Endothelial cell of umbilical vein (primary cell): ENCODE results near the gene C10orf71. TPM values are rescaled to one million over a fixed set of nuclear protein-coding genes. Genes with fewer than 3 reads are reported as not detected.

Source experiments
- BruUV-seq: library from RNA; stranded (reverse); fragments of 400-500 nt; replicated peaks from 2 replicates; lab custom pipeline; 2021; lab: Mats Ljungman, UMichigan
- CTCF ChIA-PET: fragments of 300-600, 350-600 bp; sonication (Branson Sonifier 250); formaldehyde crosslinking; loops from one replicate; lab custom pipeline; 2021; ENCODE audit warnings: antibody characterized with exemption, inconsistent platforms; lab: Charles Lee
- POLR2A ChIA-PET: fragments of 300-600, 350-600 bp; sonication (Branson Sonifier 250); formaldehyde crosslinking; loops from one replicate; lab custom pipeline; 2021; ENCODE audit warnings: antibody characterized with exemption, inconsistent platforms; lab: Charles Lee
- DNase-seq: peaks from one replicate; pipeline ENCODE4 v3.0.0-alpha.2; 2011; ENCODE audit warnings: low read depth, low spot score
- FAIRE-seq: peaks from 2 replicates; lab custom pipeline; 2011; peaks lifted over from hg19 to GRCh38; lab: Jason Lieb, UNC
- H2AFZ ChIP-seq: 2 replicates; pipeline ENCODE4 v1.6.0; 2012; ENCODE audit warnings: low read depth, low read length, control low read depth, inconsistent platforms
- H3K27ac ChIP-seq: 2 replicates; pipeline ENCODE4 v1.5.1; 2011; ENCODE audit warnings: low read depth, mild to moderate bottlenecking, control low read depth, low read length, moderate library complexity; ENCODE audit not compliant: insufficient read depth
- H3K27me3 ChIP-seq, 2 experiments: 2 replicates each; pipeline versions ENCODE4 v1.6.0 to v1.6.1; 2011; ENCODE audit warnings: low read length in 2 of 2, mixed read lengths in 1 of 2; ENCODE audit not compliant: control insufficient read depth in 2 of 2, insufficient read depth in 2 of 2
- H3K36me3 ChIP-seq, 2 experiments: 2 replicates in 1 of 2; 3 replicates in 1 of 2; pipeline ENCODE4 v1.5.1; 2011; ENCODE audit warnings: low read length in 2 of 2, mild to moderate bottlenecking in 1 of 2, moderate library complexity in 1 of 2; ENCODE audit not compliant: control insufficient read depth in 2 of 2, insufficient read depth in 2 of 2; ENCODE audit errors: extremely low read depth in 1 of 2
- H3K4me1 ChIP-seq: 3 replicates; pipeline ENCODE4 v1.5.1; 2011; ENCODE audit warnings: mild to moderate bottlenecking, low read length; ENCODE audit not compliant: control insufficient read depth, insufficient read depth; ENCODE audit errors: extremely low read depth
- H3K4me2 ChIP-seq: 2 replicates; pipeline ENCODE4 v1.6.1; 2011; ENCODE audit warnings: low read length, control low read depth, mixed read lengths; ENCODE audit not compliant: insufficient read depth
- H3K4me3 ChIP-seq, 3 experiments: fragments of 200-600 bp in 1 of 3; sonication (generic), shearing (Covaris generic) in 1 of 3; replicated peaks in 1 of 3; 2 replicates each; pipeline ENCODE4 v1.5.1; 2011 to 2016; ENCODE audit warnings: control low read depth in 3 of 3, low read length in 3 of 3, mild to moderate bottlenecking in 2 of 3, inconsistent platforms in 1 of 3, low read depth in 1 of 3, moderate library complexity in 1 of 3; ENCODE audit not compliant: insufficient read depth in 1 of 3
- H3K79me2 ChIP-seq: 2 replicates; pipeline ENCODE4 v1.6.0; 2012; ENCODE audit warnings: low read length, inconsistent platforms; ENCODE audit not compliant: control insufficient read depth, insufficient read depth
- H3K9ac ChIP-seq: replicated peaks from 2 replicates; pipeline ENCODE3; 2011; ENCODE audit warnings: low read length, control low read depth; ENCODE audit not compliant: insufficient read depth; ENCODE audit errors: extremely low read depth
- H3K9me1 ChIP-seq: replicated peaks from 3 replicates; pipeline ENCODE4 v1.6.0; 2011; ENCODE audit warnings: mild to moderate bottlenecking, low read length; ENCODE audit not compliant: control insufficient read depth, insufficient read depth; ENCODE audit errors: extremely low read depth
- H3K9me3 ChIP-seq: replicated peaks from 2 replicates; pipeline ENCODE4 v1.5.1; 2012; ENCODE audit warnings: low read length, inconsistent platforms; ENCODE audit not compliant: control insufficient read depth, insufficient read depth
- H4K20me1 ChIP-seq: replicated peaks from 2 replicates; pipeline ENCODE3; 2011; ENCODE audit warnings: mild to moderate bottlenecking, low read length; ENCODE audit not compliant: control insufficient read depth, insufficient read depth; ENCODE audit errors: extremely low read depth
- EZH2 ChIP-seq: IDR thresholded peaks from 2 replicates; pipeline ENCODE4 v1.6.1; 2012; ENCODE audit warnings: borderline replicate concordance, low read depth, mild to moderate bottlenecking, moderate library complexity, low read length, inconsistent platforms; ENCODE audit not compliant: severe bottlenecking
- FOS ChIP-seq: IDR thresholded peaks from 2 replicates; pipeline ENCODE4 v1.6.1; 2011; ENCODE audit warnings: mild to moderate bottlenecking, low read length, moderate library complexity, borderline replicate concordance; ENCODE audit not compliant: insufficient read depth
- GATA2 ChIP-seq: IDR thresholded peaks from 2 replicates; pipeline ENCODE4 v1.7.0; 2011; ENCODE audit warnings: low read depth, mild to moderate bottlenecking, moderate library complexity, mixed read lengths, low read length; ENCODE audit not compliant: insufficient read length, insufficient read depth
- POLR2AphosphoS5 ChIP-seq: IDR thresholded peaks from 2 replicates; pipeline ENCODE4 v1.6.1; 2012; ENCODE audit warnings: low read depth, mild to moderate bottlenecking, control low read depth, low read length, moderate library complexity; ENCODE audit not compliant: insufficient read depth
- dilution Hi-C: fragments of 300-500 bp; cut with MboI; formaldehyde crosslinking; loops from one replicate; pipeline ENCODE4 v1.15.0; 2019; ENCODE audit warnings: low sequenced_read_pairs; ENCODE audit not compliant: extremely low pct_ligation_motif_present
- intact Hi-C: fragments of 100-400 bp; cut with micrococcal nuclease; formaldehyde crosslinking; loops from one replicate; pipeline ENCODE4 v1.10.0; 2022
- polyA plus RNA-seq, 4 experiments: library from polyadenylated mRNA; depleted of rRNA in 3 of 4; stranded (reverse) in 3 of 4; unstranded in 1 of 4; fragments of >200 nt; gene quantifications; 2 replicates each; pipeline versions ENCODE4 v1.2.1 to v1.2.3, GENCODE V29; 2011 to 2012; ENCODE audit warnings: missing spikeins in 1 of 4
- total RNA-seq: library from RNA; stranded (reverse); gene quantifications from 2 replicates; pipeline ENCODE4 v1.2.3, GENCODE V29; 2021

The C10orf71 gene
- total and polyA plus RNA-seq, 2 donors (not counting 3 experiments of a cell fraction or from before 2014, with no cell fraction given) = not detected

- BruUV-seq = no TSS peak
- Histone ChIP-seq H3K9ac (no peak overlapping the region), H3K4me1 (no peaks in the 10 kb centered on the region), H3K27ac (no peak overlapping the region), H3K9me3 (no peaks in the 10 kb centered on the region), H4K20me1 (no peaks in the 10 kb centered on the region), H3K4me2 (no peak overlapping the region), H3K36me3 (no peaks in the 10 kb centered on the region), H3K27me3 (no peaks in the 10 kb centered on the region), H3K79me2 (no peaks in the 10 kb centered on the region), H3K9me1 (no peaks in the 10 kb centered on the region), H3K4me3 (no peak overlapping the region), H2AFZ (no peak overlapping the region)
- CTCF ChIA-PET = no interaction called here
- FAIRE-seq (no peak), DNase-seq (no peak)
- TF ChIP-seq EZH2 = no peak
- intact Hi-C loops = no loop called here
- POLR2A ChIA-PET = no interaction called here
- dilution Hi-C loops = no loop called here
Measured at GRCh38 chr10:49273626-49274025, 25.3 kb upstream of the C10orf71 start.

- no peaks in the 10 kb centered on the region for H3K79me2 ChIP-seq
- ChIA-PET POLR2A (no interaction called here), CTCF (no interaction called here)
- no peak overlapping the region for H3K9ac ChIP-seq
- no peaks in the 10 kb centered on the region for H4K20me1 ChIP-seq
- H3K4me3 ChIP-seq = no peak overlapping the region
- no peak overlapping the region for H3K27ac ChIP-seq
- no peak for DNase-seq
- no peaks in the 10 kb centered on the region for H3K9me3 ChIP-seq
- H3K9me1 ChIP-seq = no peaks in the 10 kb centered on the region
- H3K4me1 ChIP-seq = no peaks in the 10 kb centered on the region
- no peaks in the 10 kb centered on the region for H3K36me3 ChIP-seq
- no peaks in the 10 kb centered on the region for H3K27me3 ChIP-seq
- no peak overlapping the region for H3K4me2 ChIP-seq
- H2AFZ ChIP-seq = no peak overlapping the region
- no peak for FAIRE-seq
- dilution Hi-C loops = no loop called here
- intact Hi-C loops = no loop called here
- no peak for TF ChIP-seq FOS
- TF ChIP-seq POLR2AphosphoS5 = no peak
- no peak for TF ChIP-seq GATA2
- no TSS peak for BruUV-seq
Measured at GRCh38 chr10:49274886-49275285, 24.1 kb upstream of the C10orf71 start.
